CD4-positive, alpha-beta T cell treated with Interleukin-12 subunit alpha and Interleukin-12 subunit beta, for 1 hour (primary cell): ENCODE measurements around the gene IL2RA.
A peak's percentile ranks its signal among the peaks of the same experiment; 100 is the strongest.
"Not testable (repeated sequence)": the region's sequence is repeated elsewhere in the genome, so short reads cannot be mapped to it uniquely, and the experiment has no call there.

ENCODE experiments used
- DNase-seq: peaks from one replicate; pipeline ENCODE4 v3.0.0-alpha.2; 2020

IL2RA gene

DNA sequence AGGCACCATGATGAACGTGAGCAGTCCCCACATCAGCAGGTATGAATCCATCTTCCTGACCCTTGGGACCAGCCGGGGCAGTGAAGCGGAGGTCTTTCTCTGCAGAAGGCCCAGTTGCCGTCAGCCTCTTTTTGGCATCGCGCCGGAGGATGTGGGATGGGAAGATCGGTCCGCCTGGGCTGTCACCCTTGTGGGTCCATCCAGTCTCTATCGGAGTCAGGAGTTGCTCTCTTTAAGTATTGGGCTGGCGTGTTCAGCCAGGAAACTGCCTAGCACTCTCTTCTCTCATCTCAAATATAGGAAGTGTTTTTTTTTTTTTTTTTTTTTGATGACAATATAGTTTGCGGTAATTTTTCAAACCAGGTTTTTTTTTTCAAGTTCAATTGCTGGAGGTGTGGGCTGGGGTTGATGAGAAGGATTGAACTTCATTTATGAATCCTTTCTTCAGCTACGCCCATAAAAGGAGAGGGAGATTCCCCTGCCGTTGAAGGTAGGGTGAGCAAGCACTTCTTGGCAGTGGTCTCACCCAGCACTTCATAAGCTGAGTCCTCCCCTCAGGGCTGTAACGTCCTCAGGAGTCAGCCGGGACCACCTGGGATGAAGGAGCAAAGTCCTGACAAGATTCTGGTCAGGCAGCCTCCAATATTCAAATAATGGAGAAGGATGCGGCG, at the start of gene IL2RA:
Gene IL2RA (minus strand): TSS at position 267 of the 671 bp plus-strand sequence. CDS start 216 bp downstream, at position 51.
- DNase-seq: peak; percentile 74

DNA sequence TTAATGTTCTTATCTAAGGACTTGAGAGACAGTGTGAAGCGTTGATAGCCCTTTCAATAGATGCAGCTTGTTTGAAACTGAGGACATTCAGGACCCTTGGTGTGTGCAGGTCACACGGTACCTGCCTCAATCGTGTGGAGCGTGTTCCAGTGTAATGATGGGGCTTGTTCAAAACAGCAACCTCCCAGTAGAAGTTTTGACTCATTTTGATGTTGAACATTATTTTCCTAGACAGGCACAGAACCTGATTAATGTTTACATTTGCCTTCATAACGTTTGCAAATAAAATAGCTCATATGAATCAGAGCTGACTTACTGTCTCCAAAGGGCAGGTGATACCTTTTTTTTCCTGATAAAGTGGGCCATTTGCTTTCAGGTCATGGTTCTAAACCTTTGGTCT, 48.0 kb upstream of the IL2RA start:
- no peak for DNase-seq

DNA sequence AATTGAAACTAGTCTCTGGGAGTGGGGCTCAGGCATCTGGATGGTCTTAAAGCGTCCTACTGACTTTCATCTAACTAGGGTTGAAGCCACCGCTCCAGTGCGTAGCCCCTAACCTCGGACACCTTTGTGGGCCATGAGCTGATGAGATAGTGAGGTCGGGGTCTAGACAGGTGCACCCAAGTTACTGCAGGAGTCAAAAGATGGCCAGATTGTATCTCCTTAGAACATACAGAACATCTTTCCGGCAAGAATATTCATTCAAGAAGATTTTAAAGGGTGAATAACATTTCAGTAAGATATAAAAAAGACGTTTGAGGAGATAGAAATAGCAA, 47.2 kb upstream of the IL2RA start:
- no peak for DNase-seq

DNA sequence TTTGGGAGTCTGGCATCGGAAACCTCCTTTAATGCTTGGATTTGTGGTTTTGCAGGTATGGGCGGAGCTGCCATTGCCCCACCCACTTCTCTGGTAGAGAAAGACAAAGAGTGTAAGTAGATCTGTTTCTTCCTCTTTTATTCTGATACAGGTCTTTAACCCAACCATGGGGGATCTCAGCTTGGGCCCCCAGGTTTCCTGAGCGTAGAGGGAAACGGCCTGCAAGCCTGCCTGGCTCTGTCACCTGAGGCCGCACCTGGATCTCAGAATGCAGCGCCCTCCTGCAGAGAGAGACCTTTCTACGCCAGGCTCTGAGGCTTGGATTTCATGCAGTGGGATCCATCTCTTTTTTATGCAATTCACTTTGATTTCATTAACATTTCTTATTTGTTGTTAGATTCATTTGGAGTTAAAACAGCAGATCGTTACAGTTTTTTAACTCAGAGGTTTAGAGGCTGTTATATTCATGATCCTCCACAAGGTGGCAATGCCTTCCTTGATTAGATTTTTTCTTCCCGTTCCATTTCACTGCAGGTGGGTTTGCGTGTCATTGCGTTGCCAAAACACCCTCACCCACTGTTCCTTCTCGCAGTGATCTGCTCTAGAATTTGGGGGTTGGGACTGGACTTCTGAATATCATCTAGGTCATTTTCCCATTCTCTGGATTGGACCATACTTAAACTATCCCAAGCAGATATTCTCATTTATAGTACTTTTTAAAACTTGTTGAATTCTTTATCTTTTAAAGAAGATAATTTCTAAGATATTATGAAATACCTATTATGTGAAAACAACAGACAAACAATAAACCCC, 46.7 kb upstream of the IL2RA start:
- DNase-seq: peak; percentile 73

DNA sequence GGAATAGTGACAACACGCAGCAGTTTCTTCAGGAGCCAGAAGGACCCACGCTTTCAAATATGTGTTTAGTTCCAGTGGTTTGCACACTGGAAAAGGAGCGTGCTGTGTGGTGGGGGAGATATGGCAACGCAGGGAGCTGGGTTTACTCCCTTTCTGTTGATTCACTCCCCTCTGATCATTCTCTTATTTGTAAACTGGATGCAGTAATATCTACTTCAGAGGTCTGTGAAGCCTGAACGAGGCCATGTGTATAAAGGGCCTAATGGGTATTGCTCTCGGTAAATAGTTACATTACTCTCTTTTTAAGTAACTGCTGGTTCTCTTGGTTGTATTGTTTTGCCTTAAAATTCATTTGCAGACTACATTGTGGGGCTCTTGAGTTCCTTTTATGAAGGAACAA, 45.9 kb upstream of the IL2RA start:
- no peak for DNase-seq

DNA sequence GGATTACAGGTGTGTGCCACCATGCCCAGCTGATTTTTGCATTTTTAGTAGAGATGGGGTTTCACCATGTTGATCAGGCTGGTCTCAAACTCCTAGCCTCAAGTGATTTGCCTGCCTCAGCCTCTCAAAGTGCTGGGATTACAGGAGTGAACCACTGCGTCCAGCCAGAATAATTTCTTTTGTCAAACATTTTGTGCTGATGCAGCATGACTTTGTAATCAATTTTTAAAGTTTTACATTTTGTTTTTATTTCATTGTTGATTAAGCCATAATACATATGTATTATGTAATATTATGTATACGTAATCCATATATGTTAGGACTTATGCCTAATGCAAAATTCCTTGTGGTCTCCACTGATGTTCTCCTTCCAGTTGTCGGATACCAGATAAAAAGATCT, 45.4 kb upstream of the IL2RA start:
- DNase-seq: not testable (repeated sequence)

DNA sequence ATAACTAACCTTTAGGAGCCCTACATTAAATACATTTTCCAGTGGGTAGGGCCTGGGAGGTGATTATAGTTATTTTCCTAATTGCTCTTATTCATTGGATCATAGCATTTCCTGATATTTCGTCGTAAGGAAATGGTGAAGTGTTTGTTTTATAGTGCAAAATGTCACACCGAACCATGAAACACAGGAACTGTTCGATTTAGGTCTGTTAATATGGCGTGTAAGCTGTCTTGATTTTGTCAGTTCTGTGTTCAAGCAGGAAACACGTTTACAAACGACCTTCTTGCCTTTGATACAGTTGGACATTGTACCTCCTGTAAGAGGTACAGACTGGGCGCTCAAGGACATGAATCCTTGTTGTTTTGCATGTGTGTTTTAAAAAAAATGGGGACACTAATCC, 41.4 kb upstream of the IL2RA start:
- no peak for DNase-seq

DNA sequence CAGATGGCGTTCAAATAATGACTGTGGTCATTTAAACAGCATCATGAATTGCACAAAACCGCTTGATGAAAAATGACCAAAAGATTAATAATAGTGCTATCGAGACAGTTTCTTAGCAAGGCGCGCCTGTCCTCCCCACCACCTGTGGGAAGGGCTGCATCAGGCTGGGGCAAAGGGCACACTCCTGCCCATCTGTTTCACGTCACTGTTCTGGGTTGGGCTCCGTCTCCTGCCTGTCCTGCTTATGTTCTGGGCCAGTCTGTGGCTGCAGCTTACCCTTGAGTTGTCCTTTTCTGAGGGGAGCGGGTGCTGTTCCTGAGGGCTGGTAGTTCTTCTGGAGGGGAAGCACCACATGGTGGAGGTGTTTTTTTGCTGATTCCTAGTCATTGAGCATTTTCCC, 40.0 kb upstream of the IL2RA start:
- no peak for DNase-seq

DNA sequence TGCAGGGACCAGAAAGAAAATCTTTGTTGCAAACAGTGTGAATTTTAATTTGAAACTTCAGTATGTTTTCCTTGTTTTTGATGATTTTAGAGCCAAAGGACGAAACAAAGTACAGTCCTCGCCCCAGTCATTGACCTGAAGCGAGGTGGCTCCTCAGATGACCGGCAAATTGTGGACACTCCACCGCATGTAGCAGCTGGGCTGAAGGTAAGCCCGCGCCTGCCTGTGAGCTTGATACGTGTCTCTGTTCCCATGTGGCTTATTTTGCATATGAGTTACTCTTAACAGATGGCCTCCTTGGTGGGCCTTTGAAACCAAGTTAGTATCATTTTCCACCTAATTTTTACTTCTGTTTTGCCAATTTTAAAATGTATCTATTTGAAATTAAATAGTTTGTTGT, 39.0 kb upstream of the IL2RA start:
- no peak for DNase-seq

DNA sequence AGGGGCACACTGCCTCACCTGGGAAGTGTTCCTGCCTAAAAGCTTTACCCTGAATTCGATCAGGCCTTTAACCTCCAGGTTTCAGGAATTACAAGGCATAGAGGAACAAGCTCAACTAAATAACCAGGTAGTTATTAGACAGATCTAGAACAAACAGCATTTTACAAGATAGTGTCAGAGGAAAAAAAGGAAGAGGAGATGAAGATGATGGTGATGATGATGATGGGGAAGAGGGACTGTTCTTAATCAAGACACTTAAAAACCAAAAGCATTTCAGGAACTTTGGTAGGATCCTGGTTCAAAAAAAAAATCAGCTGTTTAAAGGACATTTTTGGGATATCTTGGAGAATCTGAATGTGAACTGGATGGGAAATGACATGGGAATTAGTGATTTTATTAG, 38.2 kb upstream of the IL2RA start:
- DNase-seq: no peak

DNA sequence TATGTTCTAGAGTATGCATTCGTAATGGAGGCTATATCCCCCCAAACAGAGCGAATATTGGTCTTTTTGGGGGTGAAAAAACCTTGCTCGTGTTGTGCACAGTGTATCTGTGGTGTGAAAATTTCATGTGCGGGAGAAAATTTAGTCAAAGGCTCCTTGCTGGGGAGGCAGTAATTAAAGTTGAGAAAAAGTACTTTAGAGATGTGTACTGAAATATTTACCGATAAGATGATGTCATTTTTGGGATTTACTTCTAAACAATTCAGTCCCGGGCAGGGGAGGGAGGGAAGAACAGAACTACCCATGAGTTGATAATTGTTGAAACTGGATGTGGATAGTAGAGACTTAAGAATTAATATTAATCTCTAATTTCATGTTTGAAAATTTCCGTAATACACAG, 36.0 kb upstream of the IL2RA start:
- DNase-seq: no peak

DNA sequence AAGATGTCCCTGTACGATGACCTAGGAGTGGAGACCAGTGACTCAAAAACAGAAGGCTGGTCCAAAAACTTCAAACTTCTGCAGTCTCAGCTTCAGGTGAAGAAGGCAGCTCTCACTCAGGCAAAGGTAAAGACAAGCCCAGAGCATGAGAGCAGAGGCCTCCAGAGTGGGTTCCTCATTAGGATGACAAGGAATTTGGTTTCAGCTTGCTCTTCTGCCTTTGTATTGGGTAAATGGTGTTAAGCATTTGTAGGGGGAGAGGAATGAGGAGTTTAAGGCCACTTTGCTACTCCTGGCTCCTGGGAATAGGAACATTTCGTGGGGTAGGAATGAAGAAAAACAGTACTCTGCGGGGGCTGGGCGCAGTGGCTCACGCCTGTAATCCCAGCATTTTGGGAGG, 34.9 kb upstream of the IL2RA start:
- DNase-seq: no peak

DNA sequence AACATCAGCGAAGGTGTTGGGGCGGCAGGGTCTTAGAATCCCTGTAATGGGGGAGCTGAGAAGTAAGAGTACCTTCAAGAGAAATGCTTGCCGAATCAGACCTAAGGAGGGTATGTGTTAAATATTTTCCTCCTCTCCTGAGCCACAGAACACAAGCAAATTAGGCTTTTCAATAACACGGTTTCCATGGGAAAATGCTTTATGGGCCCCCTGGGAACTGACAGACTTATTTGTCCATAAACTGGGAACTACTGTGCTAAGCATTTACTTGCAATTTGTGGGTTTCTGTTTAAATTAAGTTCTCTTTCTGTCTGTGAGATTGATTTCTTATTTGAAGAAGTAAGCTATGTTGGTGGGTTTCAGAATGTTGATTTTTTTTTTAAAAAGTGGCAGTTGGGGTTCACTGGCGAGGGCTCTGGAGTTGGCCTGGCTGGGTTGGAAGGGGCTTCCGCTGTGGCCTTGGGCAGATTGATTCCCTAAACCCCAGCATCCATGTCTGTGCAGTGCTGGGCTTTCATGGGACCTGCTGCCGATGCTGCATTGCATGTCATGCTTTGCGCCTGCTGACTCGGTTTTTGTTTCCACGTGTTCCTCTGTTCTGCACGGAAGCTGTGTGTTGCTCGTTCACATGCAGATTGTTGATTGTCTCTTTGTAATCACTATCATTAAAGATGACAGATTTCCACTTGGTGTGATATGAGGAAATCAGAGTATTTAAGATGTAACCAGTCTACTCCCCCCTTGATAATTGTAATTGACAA, 33.8 kb upstream of the IL2RA start:
- DNase-seq: no peak

DNA sequence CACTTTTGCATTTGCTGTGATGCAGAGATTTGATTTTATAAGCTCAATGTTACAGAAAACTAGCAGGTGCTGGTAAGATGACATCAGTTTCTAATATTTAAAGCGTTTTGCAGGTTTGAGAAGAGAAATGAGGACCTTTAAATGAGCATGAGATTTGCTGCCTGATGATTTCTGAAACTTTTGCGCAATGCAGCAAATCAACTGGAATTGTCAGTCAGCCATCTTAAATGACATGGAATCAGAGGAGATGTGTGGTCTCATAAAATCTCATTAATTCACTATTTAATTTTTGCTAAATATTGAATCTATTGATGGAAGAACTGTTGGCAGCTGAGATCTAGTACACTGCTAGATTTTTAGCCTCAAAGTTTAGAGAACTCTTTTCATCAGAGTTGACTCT, 30.6 kb upstream of the IL2RA start:
- DNase-seq: no peak

DNA sequence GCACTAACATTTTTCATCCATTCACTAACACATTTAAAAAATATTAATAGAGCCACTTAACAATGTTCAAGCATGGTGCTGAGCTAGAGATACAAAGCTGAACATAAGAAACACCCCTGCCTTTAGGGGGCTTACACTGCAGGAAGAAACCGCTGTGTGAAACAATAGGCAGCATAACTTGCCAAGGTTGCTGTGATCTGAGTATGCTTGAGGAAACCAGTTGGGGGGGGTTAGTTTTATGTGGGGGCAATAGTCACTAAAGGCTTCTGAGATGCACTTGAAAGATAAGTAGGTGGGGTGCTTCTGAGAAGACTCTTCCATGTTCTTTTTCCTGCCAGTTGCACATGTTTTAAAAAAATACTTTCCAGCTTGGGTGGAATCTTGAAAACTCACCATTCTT, 29.5 kb upstream of the IL2RA start:
- peak; percentile 18 for DNase-seq

DNA sequence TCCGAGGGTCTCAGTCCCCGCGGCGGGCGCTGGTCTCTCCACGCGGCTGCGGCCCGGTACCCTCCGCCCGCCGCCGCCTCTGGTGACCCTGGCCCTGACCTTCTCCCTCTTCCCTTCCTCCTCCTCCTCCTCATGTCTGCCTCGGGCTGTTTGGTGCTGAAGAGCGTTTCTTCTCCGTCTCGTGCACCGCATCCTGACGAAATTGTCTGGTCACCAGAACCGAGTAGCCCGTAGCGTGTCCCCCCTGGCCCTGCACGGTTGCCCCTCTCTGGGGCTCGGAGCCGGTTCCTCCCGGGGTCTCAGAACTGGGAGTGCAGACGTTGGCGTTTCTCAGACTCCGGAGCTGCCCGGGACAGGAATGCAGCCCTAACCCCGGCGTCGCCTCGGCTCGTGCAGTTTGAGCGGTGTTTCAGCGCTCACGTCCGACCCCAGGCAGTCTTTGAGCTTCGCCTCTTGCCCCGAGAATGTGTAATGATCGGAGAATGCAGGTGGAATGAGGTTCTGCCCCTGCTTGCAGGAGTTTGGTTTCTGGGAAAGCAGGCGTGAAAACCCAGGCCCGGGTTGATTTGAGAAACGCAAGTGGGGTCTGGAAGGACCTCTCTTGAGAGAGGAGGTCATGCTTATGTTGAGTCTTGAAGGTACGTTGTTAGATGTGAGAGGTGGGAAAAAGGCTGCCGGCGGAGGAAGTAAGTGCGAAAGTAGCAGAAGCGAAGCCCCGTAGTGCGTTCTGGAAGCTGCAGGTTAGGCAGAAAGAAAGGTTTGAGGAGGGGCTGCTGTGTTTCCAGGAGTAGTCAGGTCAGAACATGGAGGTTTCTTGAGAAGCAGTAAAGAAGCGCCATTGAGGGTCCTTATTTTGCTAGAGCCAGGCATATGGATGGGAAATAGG, 27.4 kb upstream of the IL2RA start:
- DNase-seq: peak; percentile 20

DNA sequence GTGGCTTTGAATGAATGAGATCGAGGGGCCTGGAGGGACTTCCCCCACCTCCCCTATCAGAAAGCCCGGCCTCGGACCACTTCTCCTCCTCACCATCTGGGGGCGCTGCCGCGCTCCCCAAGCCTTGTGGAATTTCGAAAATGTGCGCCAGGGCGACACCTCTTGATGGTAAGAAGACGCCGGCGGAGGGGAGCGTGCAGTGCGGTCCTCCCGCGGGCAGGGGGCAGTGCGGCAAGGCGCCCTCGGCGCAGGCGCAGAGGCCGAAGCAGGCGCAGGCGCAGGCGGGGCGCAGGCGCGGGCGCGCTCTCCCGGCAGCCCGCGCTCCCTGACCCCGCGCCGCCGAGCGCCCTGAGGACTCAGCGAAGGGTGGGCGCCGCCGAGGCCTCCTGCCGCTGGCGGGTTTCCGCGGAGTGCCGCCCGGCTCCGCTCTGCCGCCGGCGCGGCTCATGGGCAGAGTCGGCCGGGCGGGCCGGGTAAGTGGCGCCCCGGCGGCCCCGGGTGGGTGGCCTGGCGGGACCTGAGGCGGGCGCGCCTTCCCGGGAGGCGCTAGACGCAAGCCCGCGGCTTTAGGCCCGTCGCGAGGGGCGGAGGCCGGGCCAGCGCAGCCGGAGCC, 26.7 kb upstream of the IL2RA start, which contains the start of gene RBM17:
Gene RBM17 (plus strand): TSS at position 314 of the 613 bp plus-strand sequence. CDS start 8,032 bp downstream, outside the sequence.
- DNase-seq: peak; percentile 99

DNA sequence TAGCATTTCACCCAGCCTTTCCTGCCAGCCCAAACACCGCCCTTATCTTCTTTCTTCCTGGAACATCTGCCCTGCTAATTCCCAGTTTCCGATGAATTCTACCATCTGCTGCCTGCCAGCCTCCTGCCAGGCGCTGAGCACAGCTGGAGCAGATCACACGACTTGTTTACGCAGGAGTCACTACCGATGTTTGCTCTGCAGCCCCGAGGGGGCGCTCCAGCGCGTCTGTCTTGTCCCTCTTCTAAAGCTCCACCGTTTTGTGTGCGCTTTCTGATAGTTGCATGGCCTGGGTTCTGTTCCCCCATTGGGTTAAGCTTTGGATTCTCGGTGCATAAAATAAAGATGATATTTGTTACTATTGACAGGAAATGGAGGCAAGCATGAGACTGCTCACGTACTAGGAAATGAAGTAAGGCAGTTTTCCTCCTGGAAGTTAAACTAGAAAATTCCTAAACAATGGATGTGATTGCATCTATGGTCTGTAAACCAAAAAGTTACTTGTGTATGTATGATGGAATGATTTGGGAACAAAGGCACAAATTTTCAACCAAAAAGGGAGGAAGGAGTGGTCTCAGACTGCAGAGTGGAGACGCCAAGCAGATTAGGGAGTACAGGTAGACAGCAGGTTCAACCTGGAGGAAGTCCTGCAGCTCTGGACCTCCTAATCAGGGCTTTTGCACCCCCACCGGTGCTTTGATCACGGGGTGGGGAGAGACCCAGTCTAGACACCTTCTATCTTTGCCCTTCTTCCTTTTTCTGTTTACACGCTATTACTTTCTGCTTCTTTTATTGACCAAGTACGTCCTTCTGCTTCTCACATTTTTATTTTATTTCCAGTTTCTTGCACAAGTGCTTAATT, 24.4 kb upstream of the IL2RA start:
- peak; percentile 89 for DNase-seq

DNA sequence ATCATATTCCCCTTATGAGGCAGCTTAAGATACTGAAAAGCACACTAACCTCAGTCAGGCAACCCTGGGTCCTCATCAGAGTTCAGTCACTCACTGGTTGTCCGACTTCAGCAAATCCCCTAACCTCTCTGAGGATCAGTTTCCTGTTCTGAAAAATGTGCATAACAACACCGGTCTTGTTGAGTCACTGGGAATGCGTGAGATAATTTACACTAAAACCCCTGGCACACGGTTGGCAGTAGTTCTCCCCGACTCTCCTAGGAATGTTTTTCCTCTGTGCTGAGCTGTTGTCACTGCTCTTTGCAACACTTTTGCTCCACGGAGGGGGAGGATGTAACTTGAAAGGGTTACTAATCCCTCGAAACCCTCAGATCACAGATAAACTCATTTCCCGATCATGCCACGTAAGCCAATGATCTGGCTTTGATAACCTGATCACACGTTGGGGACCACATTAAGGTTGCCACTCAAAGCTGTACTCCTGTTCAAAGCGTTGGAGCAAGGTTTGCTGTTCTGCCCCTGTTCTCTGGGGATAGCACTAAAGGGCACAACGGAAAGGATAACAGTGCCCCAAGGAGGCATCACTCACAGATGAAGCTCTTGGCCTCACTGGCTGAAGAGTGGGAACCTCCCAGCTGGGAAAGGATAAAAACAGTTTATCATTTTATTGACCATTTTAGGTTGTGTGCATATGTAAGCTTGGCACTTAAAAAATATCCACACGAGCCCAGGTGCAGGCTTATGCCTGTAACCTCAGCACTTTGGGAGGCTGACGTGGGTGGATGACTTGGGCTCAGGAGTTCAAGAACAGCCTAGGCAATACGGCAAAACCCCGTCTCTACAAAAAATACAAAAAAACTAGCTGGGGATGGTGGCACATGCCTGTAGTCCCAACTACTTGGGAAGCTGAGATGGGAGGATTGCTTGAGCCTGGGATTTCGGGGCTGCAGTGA, 21.6 kb upstream of the IL2RA start:
- DNase-seq: peak; percentile 51
